Thyroid gland (tissue), 4 donors: ENCODE results near the gene OR2W3.

Experiments used
- POLR2A ChIP-seq, 2 donors: fragments of 450-650 bp; IDR thresholded peaks; one replicate each; pipeline ENCODE4 v1.6.1; 2017; ENCODE audit warnings: antibody characterized with exemption in 2 of 2, mild to moderate bottlenecking in 2 of 2, moderate library complexity in 1 of 2
- TF ChIP-seq, protein P1 (sequence below), 6 experiments: fragments of 200-600 bp in 3 of 6; fragments of 450-650 bp in 3 of 6; sonication (generic) in 3 of 6; IDR thresholded peaks; one replicate each; pipeline ENCODE4 v1.5.1; 2016 to 2019; ENCODE audit warnings: antibody characterized with exemption in 6 of 6, mild to moderate bottlenecking in 2 of 6, inconsistent platforms in 1 of 6, moderate library complexity in 1 of 6

DNA sequence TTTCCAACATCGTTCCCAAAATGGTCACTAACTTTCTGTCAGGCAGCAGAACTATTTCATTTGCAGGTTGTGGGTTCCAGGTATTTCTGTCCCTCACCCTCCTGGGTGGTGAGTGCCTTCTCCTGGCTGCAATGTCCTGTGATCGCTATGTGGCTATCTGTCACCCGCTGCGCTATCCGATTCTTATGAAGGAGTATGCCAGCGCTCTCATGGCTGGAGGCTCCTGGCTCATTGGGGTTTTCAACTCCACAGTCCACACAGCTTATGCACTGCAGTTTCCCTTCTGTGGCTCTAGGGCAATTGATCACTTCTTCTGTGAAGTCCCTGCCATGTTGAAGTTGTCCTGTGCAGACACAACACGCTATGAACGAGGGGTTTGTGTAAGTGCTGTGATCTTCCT, 38.6 kb downstream of the OR2W3 start:
- no peak for TF ChIP-seq POLR2A (IDR thresholded peaks at IDR 0.05)
- TF ChIP-seq, protein P1, sequence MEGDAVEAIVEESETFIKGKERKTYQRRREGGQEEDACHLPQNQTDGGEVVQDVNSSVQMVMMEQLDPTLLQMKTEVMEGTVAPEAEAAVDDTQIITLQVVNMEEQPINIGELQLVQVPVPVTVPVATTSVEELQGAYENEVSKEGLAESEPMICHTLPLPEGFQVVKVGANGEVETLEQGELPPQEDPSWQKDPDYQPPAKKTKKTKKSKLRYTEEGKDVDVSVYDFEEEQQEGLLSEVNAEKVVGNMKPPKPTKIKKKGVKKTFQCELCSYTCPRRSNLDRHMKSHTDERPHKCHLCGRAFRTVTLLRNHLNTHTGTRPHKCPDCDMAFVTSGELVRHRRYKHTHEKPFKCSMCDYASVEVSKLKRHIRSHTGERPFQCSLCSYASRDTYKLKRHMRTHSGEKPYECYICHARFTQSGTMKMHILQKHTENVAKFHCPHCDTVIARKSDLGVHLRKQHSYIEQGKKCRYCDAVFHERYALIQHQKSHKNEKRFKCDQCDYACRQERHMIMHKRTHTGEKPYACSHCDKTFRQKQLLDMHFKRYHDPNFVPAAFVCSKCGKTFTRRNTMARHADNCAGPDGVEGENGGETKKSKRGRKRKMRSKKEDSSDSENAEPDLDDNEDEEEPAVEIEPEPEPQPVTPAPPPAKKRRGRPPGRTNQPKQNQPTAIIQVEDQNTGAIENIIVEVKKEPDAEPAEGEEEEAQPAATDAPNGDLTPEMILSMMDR (IDR thresholded peaks at IDR 0.05): no peak
